Vagina (tissue), 2 donors: ENCODE data around the gene C12orf57.

ENCODE experiments used
- POLR2A ChIP-seq, 2 donors: fragments of 450-650 bp; IDR thresholded peaks; one replicate each; pipeline ENCODE4 v1.6.1; 2017; ENCODE audit warnings: antibody characterized with exemption in 2 of 2, mild to moderate bottlenecking in 2 of 2, moderate library complexity in 2 of 2
- TF ChIP-seq, protein P1 (sequence below), 3 experiments: fragments of 450-650 bp in 2 of 3; fragments of 200-600 bp in 1 of 3; sonication (generic) in 1 of 3; IDR thresholded peaks; one replicate each; pipeline ENCODE4 v1.5.1; 2017 to 2019; ENCODE audit warnings: antibody characterized with exemption in 3 of 3, mild to moderate bottlenecking in 2 of 3, moderate library complexity in 2 of 3

GRCh38 chr12:6970096-6970527, 26.3 kb downstream of the C12orf57 start:
- TF ChIP-seq, protein P1, sequence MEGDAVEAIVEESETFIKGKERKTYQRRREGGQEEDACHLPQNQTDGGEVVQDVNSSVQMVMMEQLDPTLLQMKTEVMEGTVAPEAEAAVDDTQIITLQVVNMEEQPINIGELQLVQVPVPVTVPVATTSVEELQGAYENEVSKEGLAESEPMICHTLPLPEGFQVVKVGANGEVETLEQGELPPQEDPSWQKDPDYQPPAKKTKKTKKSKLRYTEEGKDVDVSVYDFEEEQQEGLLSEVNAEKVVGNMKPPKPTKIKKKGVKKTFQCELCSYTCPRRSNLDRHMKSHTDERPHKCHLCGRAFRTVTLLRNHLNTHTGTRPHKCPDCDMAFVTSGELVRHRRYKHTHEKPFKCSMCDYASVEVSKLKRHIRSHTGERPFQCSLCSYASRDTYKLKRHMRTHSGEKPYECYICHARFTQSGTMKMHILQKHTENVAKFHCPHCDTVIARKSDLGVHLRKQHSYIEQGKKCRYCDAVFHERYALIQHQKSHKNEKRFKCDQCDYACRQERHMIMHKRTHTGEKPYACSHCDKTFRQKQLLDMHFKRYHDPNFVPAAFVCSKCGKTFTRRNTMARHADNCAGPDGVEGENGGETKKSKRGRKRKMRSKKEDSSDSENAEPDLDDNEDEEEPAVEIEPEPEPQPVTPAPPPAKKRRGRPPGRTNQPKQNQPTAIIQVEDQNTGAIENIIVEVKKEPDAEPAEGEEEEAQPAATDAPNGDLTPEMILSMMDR (IDR thresholded peaks at IDR 0.05): no peak
- TF ChIP-seq POLR2A (IDR thresholded peaks at IDR 0.05): no peak
